Omental fat pad (tissue), 4 donors: Measurements from ENCODE around the gene EDRF1. TPM values are rescaled to one million over a fixed set of nuclear protein-coding genes. Genes with fewer than 3 reads are reported as not detected.
"Not testable (repeated sequence)": the region's sequence is repeated elsewhere in the genome, so short reads cannot be mapped to it uniquely, and the experiment has no call there.

Experiments used
- ATAC-seq: fragments of 150-250 bp; one replicate; pipeline ENCODE4 v1.9.1; 2016; ENCODE audit warnings: mild to moderate bottlenecking, moderate library complexity; ENCODE audit not compliant: low FRiP score
- DNase-seq: peaks from one replicate; pipeline ENCODE4 v3.0.0-alpha.2; 2019; ENCODE audit warnings: low spot score
- CTCF ChIP-seq, 3 donors: fragments of 450-650 bp; IDR thresholded peaks; one replicate each; pipeline ENCODE4 v1.5.1; 2016 to 2017; ENCODE audit warnings: antibody characterized with exemption in 3 of 3, mild to moderate bottlenecking in 3 of 3, moderate library complexity in 2 of 3
- total RNA-seq, 4 donors: library from RNA; depleted of rRNA; stranded (reverse); fragments of >200 nt; gene quantifications; one replicate each; pipeline ENCODE4 v1.1.0, GENCODE V29; 2016

The EDRF1 gene
- total RNA-seq, 4 donors from 2014 or later: 10.9 to 26.3 (median 22.1) TPM

DNA sequence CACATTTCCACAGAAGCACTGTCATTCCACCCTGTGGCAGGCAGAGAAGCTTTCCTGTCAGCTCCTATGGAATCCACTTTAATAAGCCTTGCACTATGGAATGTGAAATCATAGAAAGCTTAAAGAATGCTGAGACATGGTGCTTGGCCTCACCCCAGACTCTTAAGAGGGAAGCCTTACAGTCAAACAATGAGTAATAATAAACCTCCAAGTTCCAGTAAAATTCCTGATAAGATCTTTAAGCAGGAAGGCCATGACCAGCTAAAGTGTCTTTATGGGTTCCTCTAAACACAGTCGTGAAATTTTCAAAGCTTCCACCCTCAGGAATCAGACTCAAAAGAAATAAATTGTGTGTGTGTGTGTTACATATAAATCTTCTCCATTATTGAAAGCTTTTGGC lies 24.6 kb upstream of the EDRF1 start:
- no peak for TF ChIP-seq CTCF (IDR thresholded peaks at IDR 0.05)
- DNase-seq (no peak), ATAC-seq (no peak)

DNA sequence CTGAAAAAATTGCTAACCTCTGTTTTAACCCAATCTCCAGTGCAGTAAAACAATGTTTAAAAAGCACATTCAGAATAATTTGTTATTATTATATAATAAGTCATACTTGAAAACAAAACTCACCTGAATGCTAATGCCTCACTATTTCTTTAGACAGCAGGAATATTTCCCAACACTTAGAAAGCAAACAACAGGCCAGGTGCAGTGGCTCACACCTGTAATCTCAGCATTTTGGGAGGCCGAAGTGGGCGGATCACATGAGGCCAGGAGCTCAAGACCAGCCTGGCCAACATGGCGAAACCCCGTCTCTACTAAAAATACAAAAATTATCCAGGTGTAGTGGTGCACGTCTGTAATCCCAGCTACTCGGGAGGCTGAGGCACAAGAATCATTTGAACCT lies 22.6 kb upstream of the EDRF1 start:
- DNase-seq, ATAC-seq: not testable (repeated sequence)

DNA sequence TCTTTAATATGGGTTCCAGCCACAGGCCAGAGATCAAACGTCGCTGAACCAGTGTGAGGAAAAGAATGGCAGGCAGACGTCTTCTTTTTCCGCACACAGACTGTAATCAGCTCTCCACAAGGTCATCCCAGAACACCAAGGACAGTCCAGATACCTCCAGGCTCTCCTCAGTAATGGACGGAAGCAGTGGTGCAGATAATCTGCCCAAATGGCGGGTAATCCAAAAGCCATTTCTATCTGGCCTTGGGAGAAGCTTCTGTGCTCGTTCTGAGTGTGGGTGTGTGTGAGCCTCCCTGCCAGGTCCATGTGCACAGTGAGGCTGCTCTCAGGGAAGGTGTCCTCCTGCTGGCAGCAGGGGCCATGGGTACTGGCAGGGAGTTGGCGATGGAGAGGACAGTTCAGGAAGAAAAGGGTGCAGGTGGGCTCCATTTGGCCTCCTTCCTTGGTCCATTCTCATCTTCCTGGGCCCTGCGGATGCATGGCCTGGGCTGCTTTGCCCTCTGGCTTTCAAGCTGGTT lies 21.0 kb upstream of the EDRF1 start:
- ATAC-seq: no peak
- no peak for DNase-seq
- TF ChIP-seq CTCF (IDR thresholded peaks at IDR 0.05): no peak

GRCh38 chr10:125699562-125700143 lies 19.9 kb upstream of the EDRF1 start:
- no peak for TF ChIP-seq CTCF (IDR thresholded peaks at IDR 0.05)
- ATAC-seq: no peak
- no peak for DNase-seq

DNA sequence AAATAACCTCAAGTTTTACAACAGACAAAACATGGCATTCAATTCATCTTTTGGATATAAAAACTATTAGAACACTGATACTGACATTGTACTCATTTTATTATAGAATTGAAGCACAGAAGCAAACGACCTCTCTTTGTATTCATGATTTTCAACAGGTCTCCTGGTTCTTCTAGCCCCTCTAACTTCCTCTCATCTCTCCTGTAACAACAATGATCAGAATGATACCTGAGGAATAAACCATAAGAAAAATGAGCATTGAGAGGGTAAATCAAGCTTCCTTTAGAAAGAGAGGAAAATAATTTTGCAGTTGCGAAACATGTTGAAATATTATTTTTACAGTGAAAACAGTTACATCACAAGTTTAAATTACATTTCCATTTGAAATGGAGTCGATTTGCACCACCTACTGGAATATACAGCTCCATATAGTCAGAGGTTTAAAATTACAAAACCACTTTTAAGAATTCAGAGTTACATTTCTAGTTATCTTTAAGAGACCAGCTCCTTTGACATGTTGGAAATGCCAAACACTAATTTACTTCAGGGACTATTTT lies 19.1 kb upstream of the EDRF1 start:
- no peak for DNase-seq
- ATAC-seq: no peak
- no peak for TF ChIP-seq CTCF (IDR thresholded peaks at IDR 0.05)

DNA sequence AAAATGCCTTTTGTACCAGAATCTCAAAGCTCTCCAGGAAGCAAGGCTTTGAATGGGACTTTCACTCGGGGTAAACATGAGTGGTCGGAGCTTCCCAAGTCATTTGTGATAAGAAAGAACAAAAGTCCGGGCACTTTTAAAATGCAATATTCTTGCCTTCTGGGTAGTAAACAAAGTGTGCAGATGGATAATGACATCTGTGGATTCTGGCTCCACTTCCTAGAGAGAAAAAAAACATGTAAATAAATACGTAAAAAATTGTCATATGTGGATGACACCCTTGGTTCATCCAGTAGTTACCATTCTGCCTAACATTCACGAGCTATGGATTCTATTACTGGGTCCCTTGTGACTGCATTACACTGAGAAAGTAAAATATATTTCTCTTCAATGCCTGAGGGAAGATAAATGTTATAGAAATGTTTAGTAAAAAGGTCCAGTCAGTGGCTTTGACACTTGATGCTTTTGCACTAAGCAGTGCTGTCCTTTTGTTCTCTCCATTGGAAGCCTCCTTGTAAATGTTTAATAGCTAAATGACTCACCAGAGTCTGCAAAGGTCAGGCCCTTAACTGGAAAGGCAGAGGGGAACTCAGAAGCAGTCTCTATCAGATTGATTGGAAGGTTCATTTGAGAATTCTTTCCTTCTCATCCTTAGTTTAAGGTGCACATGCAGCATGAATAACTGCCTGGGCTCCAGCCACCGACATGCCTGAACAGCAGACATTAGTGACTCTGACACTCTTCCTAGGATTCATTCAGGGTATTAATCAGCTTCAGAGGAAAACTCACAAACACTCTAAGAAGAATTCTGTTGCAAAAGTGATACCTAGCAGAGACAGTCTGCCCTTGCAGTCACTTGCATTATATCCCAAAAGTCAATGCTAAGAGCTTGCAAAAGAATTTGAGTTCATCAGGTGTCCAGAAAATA lies 11.7 kb upstream of the EDRF1 start:
- no peak for TF ChIP-seq CTCF (IDR thresholded peaks at IDR 0.05)
- no peak for ATAC-seq

GRCh38 chr10:125708971-125709503 lies 10.5 kb upstream of the EDRF1 start:
- ATAC-seq: no peak
- TF ChIP-seq CTCF (IDR thresholded peaks at IDR 0.05): no peak

More for the DNA sequence above, 11.7 kb upstream of the EDRF1 start:
- DNase-seq: no peak

More at GRCh38 chr10:125708971-125709503, 10.5 kb upstream of the EDRF1 start:
- DNase-seq: no peak
